HG02840 (cell line): ENCODE measurements around the gene DTWD1.
"Not testable (repeated sequence)": the region's sequence is repeated elsewhere in the genome, so short reads cannot be mapped to it uniquely, and the experiment has no call there.

ENCODE experiments used
- ATAC-seq: cut with Tn5 transposase; IDR thresholded peaks from one replicate; pipeline ENCODE4 v1.9.1; 2021; ENCODE audit warnings: mild to moderate bottlenecking, moderate library complexity, moderate number of reproducible peaks; ENCODE audit not compliant: unreplicated experiment, low FRiP score

DTWD1 gene

GRCh38 chr15:49620658-49621368 lies at the start of gene DTWD1, which contains the start of gene FAM227B:
Gene DTWD1 (plus strand): TSS chr15:49621048. CDS start chr15:49625168, 4,120 bp downstream.
Gene FAM227B (minus strand): TSS chr15:49620818. CDS start chr15:49615171, 5,647 bp downstream.
- peak; percentile 99 for ATAC-seq

GRCh38 chr15:49573421-49573820 lies 47.4 kb upstream of the DTWD1 start:
- ATAC-seq, result no peak

GRCh38 chr15:49589030-49589429 lies 31.8 kb upstream of the DTWD1 start:
- ATAC-seq, result no peak

- not testable (repeated sequence) for ATAC-seq
Measured at GRCh38 chr15:49592829-49593316, 28.0 kb upstream of the DTWD1 start.

- no peak for ATAC-seq
Measured at GRCh38 chr15:49604625-49605409, 16.0 kb upstream of the DTWD1 start.

- no peak for ATAC-seq
Measured at GRCh38 chr15:49605588-49605987, 15.3 kb upstream of the DTWD1 start.

- no peak for ATAC-seq
Measured at GRCh38 chr15:49606594-49606993, 14.3 kb upstream of the DTWD1 start.

- ATAC-seq, result no peak
Measured at GRCh38 chr15:49610157-49610918, 10.5 kb upstream of the DTWD1 start.

- ATAC-seq, result not testable (repeated sequence)
Measured at GRCh38 chr15:49612240-49612639, 8.6 kb upstream of the DTWD1 start.

- no peak for ATAC-seq
Measured at GRCh38 chr15:49619226-49619625, 1.6 kb upstream of the DTWD1 start.

- peak; percentile 1 for ATAC-seq
Measured at GRCh38 chr15:49620199-49620598, 649 bp upstream of the DTWD1 start.

- ATAC-seq, result no peak
Measured at GRCh38 chr15:49621401-49621811, 558 bp downstream of the DTWD1 start.

- ATAC-seq, result no peak
Measured at GRCh38 chr15:49621887-49622286, 1.0 kb downstream of the DTWD1 start.

- ATAC-seq, result no peak
Measured at GRCh38 chr15:49622561-49622960, 1.7 kb downstream of the DTWD1 start.

GRCh38 chr15:49624056-49624455 lies 3.2 kb downstream of the DTWD1 start:
- no peak for ATAC-seq

- ATAC-seq, result no peak
Measured at GRCh38 chr15:49625460-49626036, 4.7 kb downstream of the DTWD1 start.

- ATAC-seq, result no peak
Measured at GRCh38 chr15:49627407-49627877, 6.6 kb downstream of the DTWD1 start.

GRCh38 chr15:49628379-49628778 lies 7.5 kb downstream of the DTWD1 start:
- ATAC-seq, result no peak

- no peak for ATAC-seq
Measured at GRCh38 chr15:49637857-49638256, 17.0 kb downstream of the DTWD1 start.

GRCh38 chr15:49644364-49644794 lies 23.5 kb downstream of the DTWD1 start:
- ATAC-seq, result no peak
